HAP-1 (cell line): ENCODE measurements around the gene SLC30A1.
"Not testable (repeated sequence)": the region's sequence is repeated elsewhere in the genome, so short reads cannot be mapped to it uniquely, and the experiment has no call there.

ENCODE experiments used
- DNase-seq, 2 experiments: peaks; one replicate each; pipeline ENCODE4 v3.0.0-alpha.2; 2016 to 2020; ENCODE audit warnings: low spot score in 2 of 2
- H3K27me3 ChIP-seq: fragments of 250-450 bp; sonication (Bioruptor Pico); 2 replicates; pipeline ENCODE4 v1.5.1; 2020; ENCODE audit warnings: low read depth, mild to moderate bottlenecking, moderate library complexity
- H3K36me3 ChIP-seq: fragments of 250-450 bp; sonication (Bioruptor Pico); replicated peaks from 2 replicates; pipeline ENCODE4 v1.5.1; 2020; ENCODE audit warnings: mild to moderate bottlenecking
- H3K4me1 ChIP-seq: fragments of 250-450 bp; sonication (Bioruptor Pico); 2 replicates; pipeline ENCODE4 v1.5.1; 2020; ENCODE audit warnings: mild to moderate bottlenecking
- H3K4me3 ChIP-seq: fragments of 250-450 bp; sonication (Bioruptor Pico); 2 replicates; pipeline ENCODE4 v1.5.1; 2020; ENCODE audit warnings: mild to moderate bottlenecking, moderate library complexity
- H3K9me3 ChIP-seq: fragments of 250-450 bp; sonication (Bioruptor Pico); 2 replicates; pipeline ENCODE4 v1.5.1; 2020; ENCODE audit warnings: mild to moderate bottlenecking, moderate library complexity
- in situ Hi-C: fragments of 300-500 bp; cut with MboI; formaldehyde crosslinking; loops from 3 replicates; pipeline ENCODE4 v1.14.3; 2020; ENCODE audit warnings: low sequenced_read_pairs, inconsistent platforms, mixed read lengths

SLC30A1 gene

DNA sequence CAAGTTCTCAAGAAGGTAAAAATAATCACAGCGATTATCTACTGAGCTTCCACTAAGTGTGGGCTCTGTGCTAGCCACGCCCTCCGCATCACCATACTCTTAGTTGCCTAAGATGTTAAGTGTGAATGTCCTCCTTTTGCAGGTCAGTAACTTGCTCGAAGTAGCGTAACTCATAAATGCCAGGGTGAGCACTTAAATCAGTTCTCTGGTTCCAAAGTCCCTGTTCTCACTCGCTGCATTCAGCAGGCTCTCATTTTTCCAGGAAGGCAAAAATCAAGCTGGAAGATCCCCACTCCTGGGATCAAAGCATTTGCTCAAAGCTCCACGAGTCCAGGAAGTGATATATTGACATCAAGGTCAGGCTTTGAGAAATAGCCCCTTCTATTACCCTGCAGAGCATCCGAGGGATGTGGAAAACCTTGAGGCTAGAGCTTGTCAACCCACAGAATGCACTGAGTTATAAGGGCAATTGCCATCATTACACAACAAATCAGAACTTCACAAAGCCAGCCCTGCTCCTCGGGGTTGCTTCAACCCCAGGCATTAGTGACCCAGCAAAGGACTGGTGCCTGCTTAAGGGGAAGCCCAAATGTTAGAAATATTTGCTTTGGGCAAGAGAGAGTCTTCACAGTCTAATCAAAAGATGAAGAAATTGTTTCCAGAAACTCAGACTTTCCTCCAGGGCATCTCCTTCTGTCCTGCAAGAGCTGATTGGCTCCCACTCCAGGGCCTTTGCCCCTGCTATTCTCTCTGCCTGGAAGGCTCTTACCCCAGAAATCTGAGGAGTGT, 19.5 kb downstream of the SLC30A1 start:
- H3K27me3 ChIP-seq = no peaks in the 10 kb centered on the region
- no peak for DNase-seq
- H3K4me3 ChIP-seq = no peak overlapping the region
- in situ Hi-C loops = no loop called here
- no peaks in the 10 kb centered on the region for H3K36me3 ChIP-seq
- H3K4me1 ChIP-seq = no peaks in the 10 kb centered on the region
- no peaks in the 10 kb centered on the region for H3K9me3 ChIP-seq

DNA sequence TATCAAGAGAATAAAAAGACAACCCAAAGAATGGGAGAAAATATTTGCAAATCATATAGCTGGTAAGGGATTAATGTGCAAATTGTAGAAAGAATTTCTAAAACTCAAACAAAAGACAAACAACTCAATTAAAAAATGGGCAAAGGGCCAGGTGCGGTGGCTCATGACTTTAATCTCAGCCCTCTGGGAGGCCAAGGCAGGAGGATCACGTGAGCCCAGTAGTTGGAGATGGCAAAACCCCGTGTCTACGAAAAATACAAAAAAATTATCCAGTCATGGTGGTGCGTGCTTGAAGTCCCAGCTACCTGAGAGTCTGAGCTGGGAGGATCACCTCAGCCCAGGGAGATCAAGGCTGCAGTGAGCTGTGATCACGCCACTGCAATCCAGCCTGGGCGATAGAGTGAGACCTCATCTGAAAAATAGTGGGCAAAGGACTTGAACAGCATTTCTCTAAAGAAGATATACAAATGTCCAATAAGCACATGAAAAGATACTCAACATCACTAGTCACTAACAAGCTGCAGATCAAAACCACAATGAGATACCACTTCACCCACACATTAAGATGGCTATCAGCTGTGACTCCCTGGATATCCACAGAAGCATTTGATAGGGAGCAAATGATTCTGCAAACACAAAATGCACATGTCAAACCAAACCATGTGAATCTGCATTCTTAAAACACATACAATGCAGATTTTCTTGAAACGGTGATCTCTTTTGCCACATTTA, 20.9 kb downstream of the SLC30A1 start:
- in situ Hi-C loops = no loop called here
- no peaks in the 10 kb centered on the region for H3K9me3 ChIP-seq
- no peaks in the 10 kb centered on the region for H3K36me3 ChIP-seq
- no peak overlapping the region for H3K4me3 ChIP-seq
- H3K4me1 ChIP-seq = no peaks in the 10 kb centered on the region
- DNase-seq = no peak
- no peaks in the 10 kb centered on the region for H3K27me3 ChIP-seq

DNA sequence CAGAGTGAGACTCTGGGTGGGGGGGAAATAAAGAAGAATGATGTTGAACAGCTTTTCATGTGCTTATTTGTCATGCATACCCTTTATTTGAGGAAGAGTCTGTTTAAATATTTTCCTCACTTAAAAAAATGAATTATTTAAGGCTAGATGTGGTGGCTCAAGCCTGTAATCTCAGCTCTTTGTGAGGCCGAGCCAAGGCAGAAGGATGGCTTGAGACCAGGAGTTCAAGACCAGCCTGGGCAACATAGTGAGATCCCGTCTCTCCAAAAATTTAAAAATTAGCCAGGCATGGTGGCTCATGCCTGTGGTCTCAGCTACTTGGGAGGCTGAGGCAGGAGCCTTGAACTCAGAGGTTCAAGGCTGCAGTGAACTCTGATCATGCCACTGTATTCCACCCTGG, 25.4 kb downstream of the SLC30A1 start:
- H3K36me3 ChIP-seq = no peaks in the 10 kb centered on the region
- DNase-seq = no peak
- H3K4me3 ChIP-seq = no peak overlapping the region
- H3K27me3 ChIP-seq = no peaks in the 10 kb centered on the region
- H3K4me1 ChIP-seq = no peaks in the 10 kb centered on the region
- in situ Hi-C loops = no loop called here
- H3K9me3 ChIP-seq = no peaks in the 10 kb centered on the region

DNA sequence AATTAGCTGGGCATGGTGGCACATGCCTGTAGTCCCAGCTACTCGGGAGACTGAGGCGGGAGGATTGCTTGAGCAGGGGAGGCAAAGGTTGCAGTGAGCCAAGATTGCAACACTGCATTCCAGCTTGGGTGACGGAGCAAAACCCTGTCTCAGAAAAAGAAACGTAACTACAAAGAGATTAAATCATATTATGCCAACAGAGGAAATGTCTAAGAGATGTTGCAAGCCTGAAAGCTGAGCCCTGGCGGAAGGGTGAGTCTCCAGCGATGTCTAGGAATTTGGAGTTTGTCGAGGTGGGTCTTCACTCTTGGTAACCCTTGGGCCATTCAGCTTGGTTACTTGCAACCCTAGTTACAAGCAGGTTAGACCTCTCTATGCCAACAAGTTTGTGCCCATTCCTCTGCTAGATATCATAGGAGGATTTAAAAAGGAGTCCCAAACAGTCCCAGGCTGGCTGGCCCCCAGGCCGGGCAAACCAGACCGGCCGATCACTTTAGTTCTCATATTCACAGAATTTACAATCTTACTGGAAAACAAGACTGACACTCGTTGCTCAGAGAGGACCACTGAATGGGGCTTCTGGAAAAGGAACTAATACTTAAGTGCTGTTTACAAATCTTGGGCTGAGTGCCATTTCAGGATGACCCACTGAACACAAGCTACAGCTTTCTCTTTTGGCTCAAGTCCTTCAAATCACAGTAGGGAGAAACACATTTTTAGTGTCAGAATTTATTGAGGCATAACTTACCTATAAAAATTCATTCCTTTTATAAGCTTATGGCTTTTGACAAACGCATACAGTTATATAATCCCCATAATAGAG, 27.1 kb downstream of the SLC30A1 start:
- H3K36me3 ChIP-seq = no peaks in the 10 kb centered on the region
- no peaks in the 10 kb centered on the region for H3K9me3 ChIP-seq
- no peak for DNase-seq
- no peaks in the 10 kb centered on the region for H3K4me1 ChIP-seq
- in situ Hi-C loops = no loop called here
- H3K27me3 ChIP-seq = no peaks in the 10 kb centered on the region
- no peak overlapping the region for H3K4me3 ChIP-seq

DNA sequence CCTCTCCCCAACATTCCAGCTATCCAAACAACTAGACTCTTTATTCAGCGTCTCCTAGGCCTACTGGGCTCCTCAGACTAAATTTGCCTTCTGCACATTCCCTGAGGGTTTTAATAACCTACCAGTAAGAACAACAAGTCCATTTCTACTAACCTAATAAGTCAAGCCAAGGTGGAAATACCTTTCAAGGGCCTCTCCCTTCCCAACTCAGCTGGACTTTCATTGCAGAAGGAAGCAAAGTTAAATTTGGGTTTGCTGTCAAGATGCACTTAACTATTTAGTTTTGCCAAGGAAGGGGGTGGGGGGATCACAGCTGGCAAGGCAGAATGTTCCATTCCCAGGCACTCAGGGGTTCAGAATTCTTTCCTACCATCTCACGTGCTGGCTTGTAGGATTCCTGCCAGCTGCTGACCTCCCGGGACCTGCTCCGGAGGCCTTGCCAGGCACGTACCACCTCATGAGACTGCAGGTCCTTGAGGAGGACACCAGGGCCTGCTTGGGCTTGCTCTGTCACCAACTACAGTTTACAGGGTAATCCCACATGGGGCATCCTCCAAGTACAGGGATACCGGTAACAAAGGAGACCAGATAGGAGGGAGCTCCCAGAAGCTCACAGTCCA, 29.8 kb downstream of the SLC30A1 start:
- Histone ChIP-seq H3K4me1 (no peaks in the 10 kb centered on the region), H3K4me3 (no peak overlapping the region), H3K9me3 (no peaks in the 10 kb centered on the region), H3K27me3 (no peaks in the 10 kb centered on the region), H3K36me3 (no peaks in the 10 kb centered on the region)
- in situ Hi-C loops = no loop called here
- DNase-seq = no peak

DNA sequence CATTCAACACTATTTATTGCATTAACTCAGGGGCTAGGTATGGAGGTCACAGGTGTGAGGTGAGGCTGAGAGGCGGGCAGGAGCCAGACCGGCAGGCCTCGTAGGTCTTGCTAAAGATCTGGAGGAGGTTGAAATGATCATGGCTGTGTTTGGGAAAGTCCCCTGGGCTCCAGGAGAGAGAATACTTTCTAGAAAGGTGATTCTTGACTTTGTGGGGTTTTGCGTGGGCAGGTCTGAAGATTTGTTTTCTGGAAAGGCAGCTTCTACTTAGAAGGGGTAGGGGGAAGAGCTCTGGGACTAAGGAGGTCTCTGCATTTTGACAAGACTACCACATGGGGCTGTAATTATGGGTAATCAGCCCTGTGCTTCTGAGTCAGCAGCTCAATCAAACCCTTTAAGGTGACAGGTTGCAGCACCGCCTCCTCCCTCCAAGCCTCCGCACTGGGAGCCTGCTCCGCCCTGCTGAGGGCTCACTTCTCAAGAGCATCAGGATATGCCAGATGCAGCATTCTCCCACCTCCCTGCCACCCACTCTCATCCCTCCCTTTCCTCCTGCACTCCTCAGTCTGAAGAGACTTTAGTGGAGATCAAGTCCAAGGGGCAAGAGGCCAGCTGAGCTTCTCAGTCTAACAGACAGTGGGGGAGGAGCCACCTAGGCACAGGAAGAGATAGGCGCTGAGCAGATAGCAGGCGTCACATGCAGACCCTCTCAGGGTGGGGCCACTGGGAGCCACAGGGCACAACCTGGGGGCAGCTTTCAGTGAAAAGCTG, 30.5 kb downstream of the SLC30A1 start:
- in situ Hi-C loops = no loop called here
- H3K4me3 ChIP-seq = no peak overlapping the region
- no peaks in the 10 kb centered on the region for H3K27me3 ChIP-seq
- no peaks in the 10 kb centered on the region for H3K9me3 ChIP-seq
- DNase-seq = no peak
- no peaks in the 10 kb centered on the region for H3K4me1 ChIP-seq
- no peaks in the 10 kb centered on the region for H3K36me3 ChIP-seq

DNA sequence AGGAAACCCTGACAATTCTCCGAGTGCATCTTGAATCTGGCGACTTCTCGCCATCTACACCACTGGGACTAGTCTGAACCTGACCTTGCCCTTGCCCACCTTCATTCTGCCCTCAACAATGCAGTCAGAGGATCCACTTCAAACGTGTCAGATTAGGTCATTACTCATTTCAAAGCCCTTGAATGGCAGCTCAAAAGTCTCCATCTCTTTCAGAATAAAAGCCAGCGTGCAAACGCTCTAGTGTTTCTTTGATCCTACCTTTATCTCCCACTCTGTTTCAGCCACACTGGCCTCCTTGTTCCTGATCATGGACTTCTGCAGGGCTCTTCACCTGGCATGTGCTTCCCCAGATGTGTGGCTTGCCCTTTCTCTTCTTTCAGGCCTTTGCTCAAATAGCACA, 31.3 kb downstream of the SLC30A1 start:
- Histone ChIP-seq H3K27me3 (no peaks in the 10 kb centered on the region), H3K9me3 (no peaks in the 10 kb centered on the region), H3K36me3 (no peaks in the 10 kb centered on the region), H3K4me3 (no peak overlapping the region), H3K4me1 (no peaks in the 10 kb centered on the region)
- in situ Hi-C loops = no loop called here
- DNase-seq = no peak

DNA sequence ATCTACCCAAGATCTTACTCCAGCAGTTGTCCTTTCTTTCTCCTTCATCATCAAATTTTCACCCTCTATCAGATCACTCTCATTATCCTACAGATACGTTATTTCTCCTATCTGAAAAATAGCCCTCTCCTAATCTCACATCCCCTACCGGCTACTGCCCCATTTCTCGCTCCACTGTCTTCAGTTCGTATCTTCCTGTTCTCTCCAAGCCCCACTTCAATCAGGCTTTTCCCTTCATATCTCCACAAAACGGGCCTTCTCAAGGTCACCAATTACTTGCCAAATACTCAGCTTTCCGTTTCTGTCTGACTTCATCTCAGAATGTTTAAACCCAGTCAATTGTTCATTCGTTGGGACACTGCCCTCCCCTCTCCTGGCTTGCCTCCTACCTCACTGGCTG, 32.4 kb downstream of the SLC30A1 start:
- Histone ChIP-seq H3K4me3 (no peak overlapping the region), H3K36me3 (no peaks in the 10 kb centered on the region), H3K4me1 (no peaks in the 10 kb centered on the region), H3K9me3 (no peaks in the 10 kb centered on the region), H3K27me3 (no peaks in the 10 kb centered on the region)
- in situ Hi-C loops = no loop called here
- no peak for DNase-seq

DNA sequence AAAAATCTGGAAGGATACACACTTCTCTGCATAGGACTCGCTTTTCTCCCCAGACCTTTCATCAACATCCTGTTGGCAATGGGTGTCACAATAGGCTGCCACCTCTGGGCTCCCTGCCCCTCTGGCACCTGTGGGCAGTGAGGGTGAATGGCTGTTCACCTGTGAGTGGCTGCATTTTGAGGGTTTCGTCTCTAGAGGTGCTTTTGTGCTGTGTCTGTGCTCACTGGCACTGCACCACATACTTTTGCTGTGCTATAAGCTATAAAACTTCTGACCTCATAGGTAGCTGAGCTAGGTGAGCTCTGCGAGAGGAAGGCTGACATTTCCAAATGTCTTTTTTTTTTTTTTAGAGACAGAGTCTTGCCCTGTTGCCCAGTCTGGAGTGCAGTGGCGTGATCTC, 35.9 kb downstream of the SLC30A1 start:
- H3K4me3 ChIP-seq = no peak overlapping the region

DNA sequence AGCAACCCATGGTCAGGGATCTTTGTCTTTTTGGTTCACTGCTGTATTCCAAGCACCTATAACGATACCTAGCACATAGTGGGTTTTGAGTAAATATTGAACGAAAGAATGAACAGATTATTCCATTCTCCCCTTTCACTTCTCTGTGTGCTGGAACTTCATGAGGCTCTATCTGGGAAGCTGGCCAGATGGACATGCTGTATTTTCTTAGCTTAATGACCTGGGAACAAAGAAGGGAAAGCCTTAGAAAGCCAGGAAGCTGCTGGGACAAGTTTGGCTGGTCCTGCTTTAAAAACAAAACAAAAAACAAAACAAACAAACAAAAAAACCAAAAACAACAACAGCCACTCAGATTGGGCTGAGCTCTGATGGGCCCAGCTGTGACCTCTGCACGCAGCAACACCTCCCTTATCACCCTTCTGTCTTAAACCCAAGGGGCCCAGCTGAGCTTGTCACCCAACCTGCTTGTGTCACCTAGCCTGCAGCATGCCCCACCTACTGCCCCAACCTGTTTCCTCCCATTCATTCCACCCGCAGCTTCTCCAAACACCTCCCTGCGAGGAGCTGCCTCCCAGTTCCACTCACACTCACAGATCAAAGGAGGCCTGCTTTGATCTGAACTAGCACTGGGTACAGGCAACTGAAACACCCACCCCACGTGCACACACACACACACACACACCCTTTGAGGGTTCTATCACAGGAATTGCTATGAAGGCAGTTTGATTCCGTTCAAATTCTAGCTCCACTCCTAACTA, 37.1 kb downstream of the SLC30A1 start:
- DNase-seq = no peak
- in situ Hi-C loops = no loop called here
- Histone ChIP-seq H3K4me1 (no peaks in the 10 kb centered on the region), H3K9me3 (no peaks in the 10 kb centered on the region), H3K36me3 (no peaks in the 10 kb centered on the region), H3K27me3 (no peaks in the 10 kb centered on the region), H3K4me3 (no peak overlapping the region)

More for the DNA sequence above, 35.9 kb downstream of the SLC30A1 start:
- no peaks in the 10 kb centered on the region for H3K9me3 ChIP-seq
- in situ Hi-C loops = no loop called here
- H3K36me3 ChIP-seq = no peaks in the 10 kb centered on the region
- H3K27me3 ChIP-seq = no peaks in the 10 kb centered on the region
- no peak for DNase-seq
- H3K4me1 ChIP-seq = no peaks in the 10 kb centered on the region

DNA sequence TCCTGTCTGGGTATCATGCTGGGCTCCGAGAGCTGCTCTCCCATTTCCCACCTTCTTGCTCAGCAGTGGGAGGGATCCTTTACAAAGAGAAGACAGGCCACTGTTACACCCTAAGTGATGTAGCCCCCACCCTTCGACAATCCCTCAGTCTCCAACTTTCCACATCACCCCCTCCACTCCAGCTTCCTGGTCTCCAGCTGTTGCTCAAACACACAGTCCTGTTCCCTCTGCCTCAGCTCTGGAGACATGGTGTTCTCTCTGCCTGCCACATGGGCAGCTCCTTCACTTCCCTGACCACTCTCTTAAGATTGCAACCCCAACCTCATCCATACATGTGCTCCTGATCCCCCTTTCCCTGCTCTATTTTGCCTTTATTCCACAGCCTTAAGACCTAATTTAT, 37.7 kb downstream of the SLC30A1 start:
- H3K36me3 ChIP-seq = no peaks in the 10 kb centered on the region
- no peaks in the 10 kb centered on the region for H3K27me3 ChIP-seq
- no peaks in the 10 kb centered on the region for H3K9me3 ChIP-seq
- no peak for DNase-seq
- H3K4me3 ChIP-seq = no peak overlapping the region
- H3K4me1 ChIP-seq = no peaks in the 10 kb centered on the region
- in situ Hi-C loops = no loop called here

DNA sequence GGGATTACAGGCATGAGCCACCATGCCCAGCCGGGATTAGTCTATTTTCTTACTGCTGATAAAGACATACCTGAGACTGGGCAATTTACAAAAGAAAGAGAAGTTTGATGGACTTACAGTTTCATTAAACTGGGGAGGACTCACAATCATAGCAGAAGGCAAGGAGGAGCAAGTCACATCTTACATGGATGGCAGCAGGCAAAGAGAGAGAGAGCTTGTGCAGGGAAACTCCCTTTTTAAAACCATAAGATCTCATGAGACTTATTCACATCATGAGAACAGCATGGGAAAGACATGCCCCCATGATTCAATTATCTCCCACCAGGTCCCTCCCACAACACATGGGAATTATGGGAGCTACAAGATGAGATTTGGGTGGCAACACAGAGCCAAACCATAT, 38.1 kb downstream of the SLC30A1 start:
- in situ Hi-C loops, H3K27me3 ChIP-seq, H3K36me3 ChIP-seq, H3K4me1 ChIP-seq, DNase-seq, H3K4me3 ChIP-seq, H3K9me3 ChIP-seq: not testable (repeated sequence)
